RPMI7951 (cell line): ENCODE measurements around the gene KRT35. TPM values are rescaled to one million over a fixed set of nuclear protein-coding genes. Genes with fewer than 3 reads are reported as not detected.

Experiments used
- DNase-seq: peaks from one replicate; pipeline ENCODE4 v3.0.0-alpha.2; 2012; ENCODE audit warnings: low read depth
- total RNA-seq: library from RNA; depleted of rRNA; stranded (reverse); fragments of >200 nt; shearing (Covaris generic); gene quantifications from 2 replicates; pipeline ENCODE4 v1.2.3, GENCODE V29; 2014

KRT35 gene
- total RNA-seq, 1 experiment from 2014 or later, result not detected

DNA sequence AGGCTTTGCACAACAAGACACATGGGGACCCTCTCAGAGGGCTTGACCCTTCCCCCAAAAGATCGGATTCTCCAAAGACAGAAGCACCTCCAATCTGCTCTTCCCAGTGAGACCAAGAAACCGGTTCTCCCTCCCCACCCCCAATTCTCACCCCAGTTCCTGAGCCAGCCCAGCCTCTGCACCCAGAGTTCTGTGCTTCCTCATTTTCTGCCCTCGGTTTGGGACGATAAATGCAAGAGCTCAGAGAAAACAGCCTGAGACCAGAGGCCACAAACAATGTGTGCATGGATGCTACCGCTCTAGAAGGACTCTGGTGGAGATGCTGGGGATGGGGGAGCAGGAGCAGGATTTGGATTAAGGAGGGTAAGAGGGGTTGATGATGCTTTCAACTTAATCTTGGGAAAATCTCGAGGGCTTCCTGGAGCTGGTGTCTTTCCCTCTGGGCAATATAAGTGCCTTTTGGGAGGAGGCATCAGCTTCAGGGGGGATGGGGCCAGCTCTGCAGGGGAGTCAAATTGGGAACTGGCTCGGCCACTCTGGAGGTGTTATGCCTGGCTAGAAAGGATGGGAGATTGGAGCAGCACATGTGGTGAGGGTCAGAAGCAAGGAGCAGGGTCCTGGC, 31.7 kb upstream of the KRT35 start:
- DNase-seq, result no peak

DNA sequence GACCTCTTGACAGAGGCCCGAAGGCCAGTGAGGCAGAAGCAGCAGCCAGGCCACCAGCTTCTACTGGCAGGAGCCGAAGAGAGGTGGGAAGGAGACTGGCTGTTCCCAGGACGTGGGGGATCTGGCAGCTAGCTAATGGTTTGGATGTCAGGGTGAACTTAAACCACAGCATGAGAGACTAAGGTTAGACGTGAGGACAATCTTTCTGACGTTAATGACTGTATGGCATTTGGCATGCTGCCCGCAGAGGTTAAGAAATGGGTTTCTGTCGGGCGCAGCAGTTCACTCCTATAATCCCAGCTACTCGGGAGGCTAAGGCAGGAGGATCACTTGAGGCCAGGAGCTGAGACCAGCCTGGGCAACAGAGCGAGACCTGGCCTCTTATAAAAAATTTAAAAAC, 30.8 kb upstream of the KRT35 start:
- DNase-seq, result no peak

DNA sequence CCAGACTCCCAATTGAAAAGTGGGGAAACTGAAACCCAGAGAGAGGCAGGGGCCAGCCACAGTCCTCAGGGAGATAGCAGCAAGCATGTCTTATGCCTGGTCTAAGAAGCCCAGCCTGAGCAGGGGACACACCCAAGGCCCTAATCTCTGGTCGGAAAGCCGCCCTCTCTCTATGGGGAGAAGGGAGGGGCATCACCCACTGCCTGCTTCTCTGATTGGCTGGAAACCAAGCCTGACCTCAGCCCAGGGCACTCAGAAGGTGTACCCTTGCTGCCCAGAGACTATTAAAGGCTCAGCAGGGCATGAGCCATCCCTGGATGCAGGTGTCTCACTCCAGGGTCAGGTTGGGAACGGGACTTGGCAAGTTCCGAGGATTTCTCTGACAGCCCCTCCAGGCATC, 30.2 kb upstream of the KRT35 start:
- no peak for DNase-seq

DNA sequence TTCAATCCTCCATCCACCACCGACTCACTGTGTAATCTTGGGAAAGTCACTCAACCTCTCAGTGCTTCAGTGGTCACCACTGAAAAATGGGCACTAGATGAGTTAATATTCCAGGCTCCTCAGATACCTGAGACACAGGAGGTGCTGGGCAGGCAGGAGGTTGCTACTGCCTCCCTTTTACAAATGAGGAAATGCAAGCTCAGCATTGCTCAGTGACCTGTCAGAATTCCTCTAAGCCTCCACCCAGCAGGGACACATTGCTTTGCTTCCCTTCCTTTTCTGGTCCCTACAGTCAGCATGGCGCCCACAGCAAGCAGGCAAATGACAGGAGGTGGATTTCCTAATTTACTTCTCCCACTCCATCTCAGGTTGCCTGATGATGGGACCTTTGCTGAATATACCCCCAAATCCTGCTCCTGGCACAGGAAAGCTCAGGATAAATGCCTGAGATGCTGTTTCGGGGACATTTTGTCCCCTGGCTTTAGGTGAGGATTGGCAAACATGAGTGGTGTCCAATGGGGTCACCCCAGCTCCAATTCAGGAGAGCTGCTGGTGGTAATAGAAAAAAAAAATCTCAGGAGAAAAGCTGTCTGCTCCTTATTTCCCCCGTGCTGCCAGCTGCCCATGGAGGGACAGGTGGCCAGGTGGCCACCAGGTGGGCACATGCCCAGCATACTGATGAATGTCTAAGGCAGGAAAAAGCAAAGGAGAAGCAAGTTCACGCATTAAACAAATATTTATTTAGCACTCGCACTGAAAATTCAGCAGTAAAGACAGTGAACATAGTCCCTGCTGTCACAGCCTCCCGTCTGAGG, 29.5 kb upstream of the KRT35 start:
- no peak for DNase-seq

DNA sequence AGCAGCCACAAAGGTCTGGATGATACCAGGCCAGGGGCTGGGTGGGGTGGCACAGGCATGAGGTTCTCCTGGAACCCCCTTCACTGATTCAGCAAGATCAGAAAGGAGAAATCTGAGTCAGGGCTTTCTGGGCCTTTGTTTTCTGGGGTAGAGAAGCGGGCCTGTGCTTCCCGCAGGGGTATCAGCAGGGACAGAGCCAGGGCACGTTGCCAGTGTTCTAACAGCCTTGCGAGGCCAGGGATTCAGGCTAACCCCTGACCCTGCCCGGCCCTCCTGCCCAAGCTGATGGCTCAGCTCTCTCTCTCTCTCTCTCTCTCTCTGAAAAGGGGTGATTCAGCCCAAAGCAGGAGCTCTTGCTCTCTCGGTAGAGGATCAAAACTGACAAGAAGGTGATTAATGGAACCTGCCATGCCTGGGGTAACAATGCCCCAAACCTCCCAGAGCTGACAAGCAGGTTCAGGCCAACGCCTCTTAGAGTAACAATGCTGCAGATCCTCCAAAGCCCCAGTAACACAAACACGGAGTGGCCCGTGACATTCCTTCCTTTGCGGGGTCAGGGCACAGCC, 26.4 kb upstream of the KRT35 start:
- no peak for DNase-seq

DNA sequence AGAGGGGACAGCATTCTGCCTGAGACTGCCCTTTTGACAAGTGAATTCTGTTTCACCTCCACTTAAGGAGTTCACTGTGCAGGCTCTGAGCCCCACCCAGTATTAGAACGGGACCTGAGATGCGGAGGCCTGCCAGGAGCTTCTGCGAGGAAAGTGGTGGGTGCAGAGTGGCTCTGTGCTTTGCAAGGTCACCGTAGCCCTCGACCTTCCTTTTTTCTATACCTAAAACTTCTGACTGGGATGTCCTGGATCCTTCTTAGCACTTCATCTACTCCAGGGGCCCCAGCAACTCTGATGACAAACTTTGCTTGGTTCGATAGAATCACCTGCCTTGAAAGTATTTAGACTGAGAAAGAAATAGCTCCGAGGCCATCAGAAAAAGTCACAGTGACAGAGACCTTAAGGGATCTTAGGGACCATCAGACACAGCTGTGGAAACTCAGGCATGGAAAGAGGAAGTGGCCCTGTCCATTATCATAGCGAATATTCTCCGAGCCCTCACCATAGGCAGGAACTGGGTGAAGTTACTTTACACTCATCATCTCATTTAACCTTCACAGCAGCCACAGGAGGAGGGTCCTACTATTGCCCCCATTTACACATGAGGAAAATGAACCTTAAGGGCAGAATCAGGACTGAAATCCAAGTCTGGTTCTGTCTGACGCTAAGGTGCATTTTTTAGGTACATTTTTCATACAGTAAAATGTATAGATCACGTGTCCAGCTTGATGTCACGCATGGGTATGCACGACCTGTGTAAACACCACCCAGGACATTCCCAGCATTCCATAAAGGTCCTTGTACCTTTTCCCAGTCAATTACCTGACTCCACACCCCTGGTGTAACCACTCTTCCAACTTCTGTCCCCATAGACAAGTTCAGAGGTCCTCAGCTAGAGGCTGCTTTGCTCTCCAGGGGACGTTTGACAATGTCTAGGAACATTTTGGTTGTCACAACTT, 25.1 kb upstream of the KRT35 start:
- DNase-seq, result no peak

DNA sequence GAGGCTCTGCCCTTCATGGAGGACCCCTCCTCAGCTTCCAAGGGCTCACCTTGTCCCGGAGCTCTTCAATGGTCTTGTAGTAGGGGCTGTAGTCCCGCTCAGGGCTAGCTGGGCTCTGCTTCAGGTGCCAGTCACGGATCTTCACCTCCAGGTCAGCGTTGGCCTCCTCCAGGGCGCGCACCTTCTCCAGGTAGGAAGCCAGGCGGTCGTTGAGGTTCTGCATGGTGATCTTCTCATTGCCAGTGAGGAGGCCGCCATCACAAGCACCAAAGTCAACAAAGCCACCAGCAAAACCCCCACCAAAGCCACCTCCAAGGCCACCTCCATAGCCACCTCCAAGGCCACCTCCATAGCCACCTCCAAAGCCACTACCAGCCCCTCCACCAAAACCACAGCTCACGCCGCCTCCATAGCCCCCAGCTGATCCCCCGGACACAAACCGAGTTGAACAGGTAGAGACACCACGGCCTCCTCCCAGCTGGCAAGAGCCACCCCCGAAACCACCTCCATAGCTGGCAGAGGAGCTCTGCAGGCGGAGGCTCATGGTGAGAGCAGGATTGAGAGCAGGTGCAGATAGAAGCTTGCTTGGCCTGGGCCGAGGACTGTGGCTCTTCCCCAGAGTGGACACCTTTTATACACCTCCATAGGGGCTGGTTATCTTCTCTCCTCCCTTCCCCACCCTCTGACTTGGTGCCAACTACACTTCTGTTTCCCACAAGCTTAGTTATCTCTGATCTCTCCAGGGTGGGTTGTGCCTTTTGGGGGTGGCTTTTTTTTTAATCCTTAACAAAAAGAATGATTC, 24.3 kb upstream of the KRT35 start, which contains the start of gene KRT13:
Gene KRT13 (minus strand): TSS at position 606 of the 802 bp plus-strand sequence. CDS start 62 bp downstream, at position 544.
- DNase-seq, result no peak

DNA sequence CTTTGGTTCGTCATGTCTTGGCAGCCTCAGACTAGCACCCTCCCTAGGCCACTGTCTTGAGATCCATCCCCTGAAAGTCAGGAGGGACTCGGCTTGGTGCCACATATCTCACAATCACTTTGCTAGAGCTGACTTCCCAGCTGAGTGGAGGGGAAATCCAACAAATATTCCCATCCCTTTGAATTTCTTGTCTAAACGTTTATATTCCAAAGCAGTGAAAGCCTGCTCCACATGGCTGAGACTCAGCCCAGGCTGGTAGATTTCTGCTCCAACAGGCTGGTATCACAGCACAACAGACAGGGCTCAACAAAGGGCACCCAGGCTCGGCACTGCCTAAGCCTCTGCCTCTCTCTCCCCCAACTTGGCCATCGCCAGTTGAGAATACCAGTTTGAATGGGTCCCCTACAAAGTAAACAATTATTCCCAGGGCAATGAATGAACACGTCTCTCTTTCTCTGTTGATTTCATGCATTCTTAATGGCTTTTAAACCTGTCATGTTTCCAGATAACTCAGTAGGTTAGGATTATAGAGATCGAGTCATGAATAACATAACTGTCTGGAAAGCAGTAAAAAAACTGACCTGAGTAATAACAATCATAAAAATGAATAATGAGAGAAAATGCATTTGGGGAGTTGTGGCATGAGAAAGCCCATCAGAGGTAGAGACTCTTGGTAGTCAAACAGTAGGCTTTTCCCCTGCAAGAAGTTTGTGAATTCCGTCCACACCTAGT, 23.5 kb upstream of the KRT35 start:
- DNase-seq, result no peak

DNA sequence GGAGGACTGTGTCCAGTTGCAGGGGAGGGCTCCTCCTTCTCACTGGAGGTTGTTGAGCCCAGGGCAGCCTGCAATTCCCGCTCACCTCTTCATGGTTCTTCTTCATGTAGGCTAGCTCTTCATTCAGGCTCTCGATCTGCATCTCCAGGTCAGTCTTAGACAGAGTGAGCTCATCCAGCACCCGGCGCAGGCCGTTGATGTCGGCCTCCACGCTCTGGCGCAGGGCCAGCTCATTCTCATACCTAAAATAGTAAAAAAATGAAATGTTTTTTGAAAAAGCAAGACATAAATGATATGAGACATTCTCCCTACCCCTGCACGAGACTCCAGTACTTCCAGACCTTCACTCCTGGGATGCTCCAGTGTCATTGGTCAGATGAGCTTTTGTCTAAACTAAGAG, 22.3 kb upstream of the KRT35 start:
- no peak for DNase-seq

DNA sequence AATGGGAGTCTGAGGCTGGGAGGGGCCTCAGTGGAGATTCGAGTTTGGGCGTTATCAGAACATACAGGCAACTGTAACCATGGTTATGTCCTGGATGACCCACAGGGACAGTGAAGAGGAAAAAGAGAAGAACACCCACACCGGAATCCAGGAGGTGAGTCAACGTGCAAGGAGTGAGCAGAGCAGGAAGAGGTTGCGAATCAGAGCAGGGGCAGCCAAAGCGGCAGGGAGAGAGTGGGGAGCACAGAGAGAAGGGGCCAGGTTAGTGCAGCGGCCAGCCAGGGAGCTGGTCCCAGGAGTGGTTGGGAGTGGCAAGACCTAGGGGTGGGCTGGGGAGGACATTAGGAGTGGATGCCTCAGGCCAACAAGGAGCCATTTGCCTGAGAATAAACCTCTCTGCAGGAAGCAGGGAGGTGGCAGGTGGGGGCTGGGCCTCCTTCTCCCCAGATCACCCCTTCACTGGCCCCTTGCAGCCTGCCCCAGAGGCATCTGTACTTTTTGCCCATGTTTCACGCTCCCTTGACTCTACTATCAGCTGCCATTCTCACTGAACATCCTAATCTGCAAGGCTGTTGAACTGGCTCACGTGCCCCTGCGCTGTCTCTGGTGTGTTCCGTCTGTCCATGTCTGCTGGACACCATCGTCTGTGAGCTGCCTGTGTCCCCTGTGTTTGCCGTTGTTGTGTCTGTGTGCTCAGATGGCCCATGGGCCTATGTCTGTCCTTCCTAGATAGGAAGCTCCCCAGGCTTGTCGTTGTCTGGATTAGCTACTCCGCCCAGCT, 19.4 kb upstream of the KRT35 start:
- peak; percentile 79 for DNase-seq

DNA sequence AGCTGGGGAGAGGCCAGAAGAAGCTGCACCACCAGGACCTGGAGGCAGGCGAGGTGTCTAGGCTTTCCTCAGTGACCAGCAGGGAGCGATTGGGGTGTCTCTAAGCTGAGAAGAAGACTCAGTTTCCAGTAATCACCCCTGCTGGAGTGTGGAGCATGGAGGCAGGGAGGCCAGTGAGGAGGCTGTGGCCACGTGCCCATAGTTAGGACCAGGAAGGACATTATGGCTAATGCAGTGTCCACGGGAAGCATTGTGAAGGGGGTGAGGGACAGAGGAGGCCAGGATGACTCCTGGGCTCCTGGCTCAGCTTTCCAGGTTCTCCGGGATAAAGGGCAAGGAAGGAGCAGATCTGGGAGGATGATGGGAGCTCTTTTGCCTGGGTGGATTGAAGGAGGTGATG, 18.8 kb upstream of the KRT35 start:
- DNase-seq, result no peak

DNA sequence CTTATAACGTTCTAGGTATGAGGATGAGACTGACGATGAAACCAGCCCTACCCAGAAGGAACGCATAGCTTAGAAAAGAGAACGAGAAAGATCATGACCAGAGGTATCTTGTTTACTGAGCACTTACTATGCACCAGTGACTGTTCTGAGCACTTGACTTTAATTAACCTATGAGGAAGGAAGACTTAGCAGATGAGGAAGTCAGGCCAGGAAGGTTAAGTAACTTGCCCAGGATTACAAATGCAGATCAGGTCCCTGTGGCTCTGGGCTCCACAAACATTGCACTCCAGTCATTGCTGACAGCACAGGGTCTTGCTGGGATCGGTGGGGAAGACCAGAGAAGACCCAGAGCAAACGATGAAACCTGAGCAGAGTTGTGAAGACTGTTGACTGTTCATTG, 17.3 kb upstream of the KRT35 start:
- DNase-seq, result no peak

DNA sequence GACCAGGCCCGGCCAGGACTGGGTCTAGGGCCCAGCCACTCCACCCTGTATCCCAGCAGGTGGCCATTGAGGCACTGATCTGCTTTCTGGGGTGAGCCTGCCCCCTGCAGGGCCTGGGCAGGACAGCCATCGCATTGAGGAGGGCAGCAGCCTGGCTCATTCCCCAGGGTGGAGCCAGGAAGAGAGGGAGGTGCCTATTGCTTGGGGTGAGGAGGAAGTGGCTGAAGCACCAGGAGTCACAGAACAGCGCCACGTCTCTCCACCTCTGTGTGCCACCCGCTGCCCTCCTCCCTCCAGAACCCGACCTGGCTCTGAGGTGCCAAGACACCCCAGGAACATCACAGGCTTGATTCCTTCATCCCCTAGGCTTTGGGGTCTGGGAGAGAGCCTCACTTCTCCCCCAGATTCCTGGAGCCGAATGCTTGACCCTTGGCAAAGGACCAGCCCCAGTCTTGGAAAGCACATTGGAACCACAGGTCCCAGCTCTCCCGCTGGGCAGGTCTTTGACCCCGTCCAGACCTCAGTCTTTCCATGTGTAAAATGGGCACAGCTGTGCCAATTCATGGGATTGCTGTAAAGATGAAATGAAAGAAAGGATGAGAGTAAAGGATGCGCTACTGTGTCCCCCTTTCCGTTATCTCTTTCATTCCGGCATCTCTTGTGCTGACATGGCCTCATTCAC, 16.0 kb upstream of the KRT35 start:
- peak; percentile 85 for DNase-seq

DNA sequence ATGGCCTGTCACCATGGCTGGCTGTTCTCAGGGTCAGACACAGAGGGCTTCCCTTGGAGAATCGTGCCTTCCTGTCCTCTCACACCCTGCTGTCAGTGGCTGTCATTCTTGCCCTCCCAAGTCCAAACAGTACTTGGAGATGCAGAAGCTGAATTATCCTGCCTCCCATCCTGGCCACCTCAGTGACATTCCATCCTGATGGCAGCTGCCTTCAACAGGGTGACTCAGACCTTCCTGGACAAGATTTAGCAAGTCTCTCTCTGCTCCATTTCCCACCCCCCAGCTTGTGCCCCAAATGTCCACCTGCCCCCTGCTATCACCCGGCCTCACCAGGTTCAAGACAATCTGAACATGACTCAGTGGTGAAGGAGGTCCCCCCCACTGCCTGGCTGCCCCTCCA, 13.6 kb upstream of the KRT35 start:
- peak; percentile 54 for DNase-seq

DNA sequence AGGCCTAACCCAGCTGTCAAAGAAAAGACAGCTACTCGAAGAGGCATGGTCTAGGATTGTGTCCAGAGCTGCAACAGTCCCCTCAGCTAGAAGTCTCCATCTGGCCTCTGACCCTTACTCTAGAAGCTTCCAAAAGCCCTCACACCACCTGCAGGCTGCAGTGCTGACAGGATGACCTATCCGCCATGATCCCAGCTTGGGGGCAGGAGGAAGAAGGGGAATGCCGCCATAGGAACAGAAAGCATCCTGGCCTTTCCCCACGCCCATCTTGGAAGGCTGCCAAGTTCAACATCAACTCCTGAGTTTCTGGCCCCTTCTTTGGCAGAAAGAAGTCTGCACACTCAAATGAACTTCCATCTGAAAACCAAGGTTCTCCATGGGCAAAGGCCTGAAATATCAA, 11.8 kb upstream of the KRT35 start:
- peak; percentile 45 for DNase-seq

DNA sequence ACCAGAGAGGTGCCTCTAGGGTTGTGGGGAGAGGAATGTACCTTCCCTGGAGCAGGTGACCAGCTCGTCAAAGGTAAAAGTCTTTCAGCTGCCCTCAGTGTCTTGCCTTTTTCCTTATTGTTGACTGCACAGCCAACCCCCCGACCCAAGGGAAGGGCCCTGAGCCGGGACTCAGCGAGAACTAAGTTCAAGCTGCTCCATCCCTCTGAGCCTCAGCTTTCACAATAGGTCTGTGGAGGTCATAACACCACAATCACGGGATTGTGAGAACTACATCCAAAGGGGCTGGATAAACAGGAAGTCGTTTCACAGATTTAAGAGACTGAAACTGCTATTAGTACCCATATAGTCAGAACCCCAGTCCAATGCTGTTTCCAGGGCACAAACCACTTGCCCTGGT, 11.4 kb upstream of the KRT35 start:
- no peak for DNase-seq

DNA sequence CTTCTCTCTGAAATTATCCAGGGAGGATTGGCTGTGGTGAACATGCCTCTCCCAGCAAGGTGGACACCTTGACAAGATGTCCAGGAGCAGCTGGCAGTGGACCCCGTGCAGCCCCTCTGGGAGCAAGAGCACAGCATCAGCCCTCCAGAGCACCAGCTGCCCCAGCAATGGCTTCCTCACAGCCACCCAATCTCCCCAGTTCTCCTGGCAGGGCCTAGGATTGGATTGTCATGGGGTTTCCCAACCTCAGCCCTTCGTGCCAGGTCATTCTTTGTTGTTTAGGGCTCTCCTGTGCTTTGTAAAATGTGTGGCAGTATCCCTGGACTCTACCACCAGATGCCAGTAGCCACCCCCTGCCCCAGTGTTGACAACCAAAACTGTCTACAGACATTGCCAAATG, 10.5 kb upstream of the KRT35 start:
- DNase-seq, result no peak

DNA sequence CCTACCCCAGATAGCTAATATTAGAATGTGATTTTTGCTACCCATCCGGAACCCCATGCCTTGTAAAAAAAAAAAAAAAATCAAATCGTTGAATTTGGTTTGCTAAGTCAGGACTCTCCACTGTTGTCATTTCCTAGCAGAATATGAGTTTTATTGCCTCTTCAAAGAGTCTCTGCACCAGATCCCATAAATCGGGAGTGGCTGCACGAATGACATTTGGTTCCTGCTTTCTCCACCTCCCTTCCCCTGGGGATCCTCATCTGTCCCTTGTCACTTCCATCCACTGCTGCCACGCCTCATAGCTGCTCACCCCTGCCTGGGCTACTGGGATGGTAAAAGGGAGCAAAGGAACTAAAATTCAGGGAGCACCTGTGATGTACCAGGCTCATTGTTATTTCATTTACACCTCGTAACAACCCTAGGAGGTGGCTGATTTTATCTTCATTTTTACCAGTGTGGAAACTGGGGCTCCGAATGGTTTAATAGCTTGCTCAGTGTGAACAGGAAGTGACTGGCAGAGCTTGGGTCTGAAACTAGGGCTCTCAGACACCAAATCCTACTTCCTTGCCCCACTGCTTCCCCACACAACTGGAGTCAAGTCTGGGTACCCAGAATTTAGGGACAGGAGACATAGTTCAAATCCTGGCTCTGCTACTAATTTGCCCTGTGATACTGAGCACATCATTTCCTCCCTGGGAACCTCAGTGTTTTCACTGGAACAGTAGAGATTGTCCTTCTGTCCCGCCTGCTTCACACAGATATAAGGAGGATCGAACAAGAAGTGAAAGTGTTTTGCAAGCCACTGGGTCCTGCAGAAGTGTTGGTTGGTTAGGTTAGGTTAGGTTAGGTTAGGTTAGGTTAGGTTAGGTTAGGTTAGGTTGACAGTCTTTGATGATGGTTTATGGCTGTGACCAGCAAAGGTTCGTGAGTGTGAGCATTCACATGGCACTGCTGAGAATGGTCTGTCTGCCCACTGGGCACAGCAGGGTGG, 9.3 kb upstream of the KRT35 start:
- DNase-seq, result no peak
